HepG2 (cell line): ENCODE measurements around the gene BMP2K. TPM values are rescaled to one million over a fixed set of nuclear protein-coding genes. Genes with fewer than 3 reads are reported as not detected.

Experiments
- BRD4 ChIP-seq: sonication (generic); formaldehyde crosslinking; IDR thresholded peaks from 2 replicates; pipeline ENCODE4 v1.4.0; 2020; ENCODE audit warnings: missing genetic modification reagents
- DR1 ChIP-seq: sonication (generic); formaldehyde crosslinking; IDR thresholded peaks from 2 replicates; pipeline ENCODE4 v1.8.0; 2021; ENCODE audit warnings: mild to moderate bottlenecking, missing genetic modification reagents, inconsistent platforms
- FOSL2 ChIP-seq: sonication (generic); formaldehyde crosslinking; IDR thresholded peaks from 2 replicates; pipeline ENCODE4 v1.4.0; 2020; ENCODE audit warnings: missing genetic modification reagents
- GABPA ChIP-seq, 2 experiments: IDR thresholded peaks; 2 replicates each; pipeline ENCODE4 v1.6.1; 2011 to 2016; ENCODE audit warnings: low read depth in 2 of 2, low read length in 1 of 2, missing biosample characterization in 1 of 2, missing genetic modification characterization in 1 of 2
- NBN ChIP-seq: fragments of 450-650 bp; conservative IDR thresholded peaks from 2 replicates; pipeline ENCODE4 v1.6.1; 2017
- NCOR1 ChIP-seq: fragments of 200-600 bp; sonication (generic); IDR thresholded peaks from 2 replicates; pipeline ENCODE4 v1.7.0; 2017; ENCODE audit warnings: antibody characterized with exemption, low read length, borderline replicate concordance
- NKX3-1 ChIP-seq: sonication (generic); formaldehyde crosslinking; IDR thresholded peaks from 2 replicates; pipeline ENCODE4 v1.5.0; 2020; ENCODE audit warnings: missing genetic modification reagents
- NR2F2 ChIP-seq: IDR thresholded peaks from 2 replicates; pipeline ENCODE4 v1.6.1; 2012; ENCODE audit warnings: low read depth, inconsistent platforms, borderline replicate concordance
- PAX8 ChIP-seq: sonication (generic); formaldehyde crosslinking; IDR thresholded peaks from 2 replicates; pipeline ENCODE4 v1.8.0; 2022; ENCODE audit warnings: mild to moderate bottlenecking, missing genetic modification reagents, borderline replicate concordance
- TIGD3 ChIP-seq: sonication (generic); formaldehyde crosslinking; IDR thresholded peaks from 2 replicates; pipeline ENCODE4 v1.5.1; 2020; ENCODE audit warnings: mild to moderate bottlenecking, missing genetic modification reagents, borderline replicate concordance
- ZC3H4 ChIP-seq: sonication (generic); formaldehyde crosslinking; IDR thresholded peaks from 2 replicates; pipeline ENCODE4 v1.4.0; 2020; ENCODE audit warnings: missing genetic modification reagents, borderline replicate concordance
- ZKSCAN5 ChIP-seq: sonication (generic); formaldehyde crosslinking; IDR thresholded peaks from 2 replicates; pipeline ENCODE4 v1.5.1; 2020; ENCODE audit warnings: mild to moderate bottlenecking, missing genetic modification reagents
- ZNF225 ChIP-seq: sonication (generic); formaldehyde crosslinking; IDR thresholded peaks from 2 replicates; pipeline ENCODE4 v1.4.0; 2020; ENCODE audit warnings: mild to moderate bottlenecking, missing genetic modification reagents
- ZNF326 ChIP-seq: sonication (generic); formaldehyde crosslinking; IDR thresholded peaks from 2 replicates; pipeline ENCODE4 v1.4.0; 2020; ENCODE audit warnings: missing genetic modification reagents, borderline replicate concordance
- ZNF570 ChIP-seq: sonication (generic); formaldehyde crosslinking; IDR thresholded peaks from 2 replicates; pipeline ENCODE4 v1.4.0; 2020; ENCODE audit warnings: mild to moderate bottlenecking, missing genetic modification reagents, borderline replicate concordance
- ZNF574 ChIP-seq: sonication (generic); formaldehyde crosslinking; IDR thresholded peaks from 2 replicates; pipeline ENCODE4 v1.4.0; 2020; ENCODE audit warnings: missing genetic modification reagents
- ZNF629 ChIP-seq: sonication (generic); formaldehyde crosslinking; conservative IDR thresholded peaks from 2 replicates; pipeline ENCODE4 v1.5.0; 2020; ENCODE audit warnings: missing genetic modification reagents
- ZNF746 ChIP-seq: sonication (generic); formaldehyde crosslinking; IDR thresholded peaks from 2 replicates; pipeline ENCODE4 v1.8.0; 2022; ENCODE audit warnings: mild to moderate bottlenecking, missing genetic modification reagents
- ZNF784 ChIP-seq: sonication (generic); formaldehyde crosslinking; IDR thresholded peaks from 2 replicates; pipeline ENCODE4 v1.5.1; 2020; ENCODE audit warnings: missing genetic modification reagents, mild to moderate bottlenecking, borderline replicate concordance
- polyA plus RNA-seq, 8 experiments: library from polyadenylated mRNA; depleted of rRNA in 3 of 8; stranded (reverse) in 7 of 8; unstranded in 1 of 8; fragments of >200 nt; fragmentation: Illumina TruSeq in 4 of 8; extraction: Trizol in 4 of 8; gene quantifications; 2 replicates each; pipeline versions ENCODE4 v1.2.1 to v1.2.3, GENCODE V29; 2011 to 2016; ENCODE audit warnings: low read depth in 4 of 8, missing spikeins in 1 of 8, mixed read lengths in 1 of 8; ENCODE audit not compliant: insufficient read depth in 1 of 8
- total RNA-seq, 5 experiments: library from RNA; depleted of rRNA; stranded (reverse); fragments of >200 nt; fragmentation: Illumina TruSeq; extraction: Trizol; gene quantifications; 2 replicates each; pipeline ENCODE4 v1.2.3, GENCODE V29; 2016; ENCODE audit warnings: low read depth in 1 of 5
- TF ChIP-seq, protein P1 (sequence below): sonication (generic); formaldehyde crosslinking; IDR thresholded peaks from 2 replicates; pipeline ENCODE4 v1.5.0; 2020; ENCODE audit warnings: missing genetic modification reagents
- TF ChIP-seq, protein P2 (sequence below): sonication (generic); formaldehyde crosslinking; IDR thresholded peaks from 2 replicates; pipeline ENCODE4 v1.4.0; 2020; ENCODE audit warnings: low read depth, missing genetic modification reagents

BMP2K gene
- total and polyA plus RNA-seq, 2 of the 13 experiments (the other 11 are each of a cell fraction or from before 2014, with no cell fraction given) = 8.6 to 15.2 TPM

- TF ChIP-seq ZNF225 (CRISPR knock-in tag) (no peak), NBN (no peak), NCOR1 (peak; percentile 85), NR2F2 (0 out of 2 replicates have a peak, but pooled peaks have one; percentile 47), TIGD3 (CRISPR knock-in tag) (no peak), ZNF570 (CRISPR knock-in tag) (no peak), GABPA (IDR thresholded peaks at IDR 0.05; ENCODE audit: low read depth, low read length) (no peak), GABPA (CRISPR knock-in tag; IDR thresholded peaks at IDR 0.05; ENCODE audit: low read depth) (no peak), ZNF629 (CRISPR knock-in tag) (no peak), NKX3-1 (CRISPR knock-in tag) (no peak), ZNF574 (CRISPR knock-in tag) (no peak), PAX8 (CRISPR knock-in tag) (no peak), DR1 (no peak), BRD4 (no peak), ZKSCAN5 (no peak), ZNF784 (CRISPR knock-in tag) (no peak), ZNF746 (CRISPR knock-in tag) (no peak), ZNF326 (CRISPR knock-in tag) (no peak), FOSL2 (no peak), ZC3H4 (CRISPR knock-in tag) (no peak)
- TF ChIP-seq, protein P1, sequence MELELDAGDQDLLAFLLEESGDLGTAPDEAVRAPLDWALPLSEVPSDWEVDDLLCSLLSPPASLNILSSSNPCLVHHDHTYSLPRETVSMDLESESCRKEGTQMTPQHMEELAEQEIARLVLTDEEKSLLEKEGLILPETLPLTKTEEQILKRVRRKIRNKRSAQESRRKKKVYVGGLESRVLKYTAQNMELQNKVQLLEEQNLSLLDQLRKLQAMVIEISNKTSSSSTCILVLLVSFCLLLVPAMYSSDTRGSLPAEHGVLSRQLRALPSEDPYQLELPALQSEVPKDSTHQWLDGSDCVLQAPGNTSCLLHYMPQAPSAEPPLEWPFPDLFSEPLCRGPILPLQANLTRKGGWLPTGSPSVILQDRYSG (CRISPR knock-in tag) = no peak
- TF ChIP-seq, protein P2, sequence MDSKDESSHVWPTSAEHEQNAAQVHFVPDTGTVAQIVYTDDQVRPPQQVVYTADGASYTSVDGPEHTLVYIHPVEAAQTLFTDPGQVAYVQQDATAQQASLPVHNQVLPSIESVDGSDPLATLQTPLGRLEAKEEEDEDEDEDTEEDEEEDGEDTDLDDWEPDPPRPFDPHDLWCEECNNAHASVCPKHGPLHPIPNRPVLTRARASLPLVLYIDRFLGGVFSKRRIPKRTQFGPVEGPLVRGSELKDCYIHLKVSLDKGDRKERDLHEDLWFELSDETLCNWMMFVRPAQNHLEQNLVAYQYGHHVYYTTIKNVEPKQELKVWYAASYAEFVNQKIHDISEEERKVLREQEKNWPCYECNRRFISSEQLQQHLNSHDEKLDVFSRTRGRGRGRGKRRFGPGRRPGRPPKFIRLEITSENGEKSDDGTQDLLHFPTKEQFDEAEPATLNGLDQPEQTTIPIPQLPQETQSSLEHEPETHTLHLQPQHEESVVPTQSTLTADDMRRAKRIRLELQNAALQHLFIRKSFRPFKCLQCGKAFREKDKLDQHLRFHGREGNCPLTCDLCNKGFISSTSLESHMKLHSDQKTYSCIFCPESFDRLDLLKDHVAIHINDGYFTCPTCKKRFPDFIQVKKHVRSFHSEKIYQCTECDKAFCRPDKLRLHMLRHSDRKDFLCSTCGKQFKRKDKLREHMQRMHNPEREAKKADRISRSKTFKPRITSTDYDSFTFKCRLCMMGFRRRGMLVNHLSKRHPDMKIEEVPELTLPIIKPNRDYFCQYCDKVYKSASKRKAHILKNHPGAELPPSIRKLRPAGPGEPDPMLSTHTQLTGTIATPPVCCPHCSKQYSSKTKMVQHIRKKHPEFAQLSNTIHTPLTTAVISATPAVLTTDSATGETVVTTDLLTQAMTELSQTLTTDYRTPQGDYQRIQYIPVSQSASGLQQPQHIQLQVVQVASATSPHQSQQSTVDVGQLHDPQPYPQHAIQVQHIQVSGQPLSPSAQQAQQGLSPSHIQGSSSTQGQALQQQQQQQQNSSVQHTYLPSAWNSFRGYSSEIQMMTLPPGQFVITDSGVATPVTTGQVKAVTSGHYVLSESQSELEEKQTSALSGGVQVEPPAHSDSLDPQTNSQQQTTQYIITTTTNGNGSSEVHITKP (CRISPR knock-in tag) = no peak
Measured at GRCh38 chr4:78862314-78862737, 86.2 kb downstream of the BMP2K start (continued).
